Bronchial epithelial cell (primary cell): ENCODE data around the gene MCU. TPM values are rescaled to one million over a fixed set of nuclear protein-coding genes. Genes with fewer than 3 reads are reported as not detected.

Experiments
- DNase-seq: peaks from one replicate; pipeline ENCODE4 v3.0.0-alpha.2; 2010; ENCODE audit warnings: low read depth
- FAIRE-seq: peaks from 2 replicates; lab custom pipeline; 2011; peaks lifted over from hg19 to GRCh38; lab: Jason Lieb, UNC
- H3K27me3 ChIP-seq: 2 replicates; pipeline ENCODE4 v1.5.1; 2011; ENCODE audit warnings: low read length; ENCODE audit not compliant: control insufficient read depth, insufficient read depth
- H3K36me3 ChIP-seq: 2 replicates; pipeline ENCODE4 v1.5.1; 2011; ENCODE audit warnings: low read length; ENCODE audit not compliant: control insufficient read depth, insufficient read depth
- H3K4me3 ChIP-seq: 2 replicates; pipeline ENCODE4 v1.5.1; 2011; ENCODE audit warnings: mild to moderate bottlenecking, low read depth, low read length, control low read depth
- CTCF ChIP-seq: IDR thresholded peaks from 2 replicates; pipeline ENCODE4 v1.5.1; 2011; ENCODE audit warnings: mild to moderate bottlenecking, moderate library complexity, low read length, control low read depth, inconsistent platforms; ENCODE audit not compliant: insufficient read depth, severe bottlenecking
- total RNA-seq: library from RNA; depleted of rRNA; stranded (reverse); fragments of >200 nt; gene quantifications from 2 replicates; pipeline ENCODE4 v1.2.1, GENCODE V29; 2014

MCU gene
- total RNA-seq, 1 donor from 2014 or later = 38.7 TPM

- DNase-seq = no peak
- H3K27me3 ChIP-seq = no peaks in the 10 kb centered on the region
- H3K36me3 ChIP-seq = no peaks in the 10 kb centered on the region
- no peak overlapping the region for H3K4me3 ChIP-seq
- TF ChIP-seq CTCF = no peak
- no peak for FAIRE-seq
These were observed 129.7 kb downstream of the MCU start for GRCh38 chr10:72821606-72822005.

GRCh38 chr10:72822342-72822986 lies 130.5 kb downstream of the MCU start:
- FAIRE-seq = no peak
- DNase-seq = no peak
- Histone ChIP-seq H3K27me3 (no peaks in the 10 kb centered on the region), H3K4me3 (no peak overlapping the region), H3K36me3 (no peaks in the 10 kb centered on the region)
- TF ChIP-seq CTCF = no peak

GRCh38 chr10:72825163-72825562 lies 133.2 kb downstream of the MCU start:
- TF ChIP-seq CTCF = no peak
- DNase-seq (no peak), FAIRE-seq (no peak)
- no peaks in the 10 kb centered on the region for H3K36me3 ChIP-seq
- no peak overlapping the region for H3K4me3 ChIP-seq
- no peaks in the 10 kb centered on the region for H3K27me3 ChIP-seq

- H3K36me3 ChIP-seq = no peaks in the 10 kb centered on the region
- FAIRE-seq (no peak), DNase-seq (no peak)
- no peak for TF ChIP-seq CTCF
- H3K4me3 ChIP-seq = no peak overlapping the region
- no peaks in the 10 kb centered on the region for H3K27me3 ChIP-seq
These were observed 134.4 kb downstream of the MCU start for GRCh38 chr10:72826346-72826745.

- Histone ChIP-seq H3K4me3 (no peak overlapping the region), H3K27me3 (no peaks in the 10 kb centered on the region), H3K36me3 (no peaks in the 10 kb centered on the region)
- DNase-seq (no peak), FAIRE-seq (no peak)
- no peak for TF ChIP-seq CTCF
These were observed 136.4 kb downstream of the MCU start for GRCh38 chr10:72828294-72828693.

GRCh38 chr10:72830625-72831024 lies 138.7 kb downstream of the MCU start:
- no peaks in the 10 kb centered on the region for H3K27me3 ChIP-seq
- no peak for TF ChIP-seq CTCF
- FAIRE-seq = no peak
- H3K4me3 ChIP-seq = no peak overlapping the region
- peaks cover 3% of the 10 kb centered on the region for H3K36me3 ChIP-seq
- DNase-seq = no peak
